NCI-H524 (cell line): Measurements from ENCODE around the gene PRKX.
A peak's percentile ranks its signal among the peaks of the same experiment; 100 is the strongest.
"Not testable (repeated sequence)": the region's sequence is repeated elsewhere in the genome, so short reads cannot be mapped to it uniquely, and the experiment has no call there.

ENCODE experiments used
- DNase-seq, 2 experiments: peaks; one replicate each; lab custom pipeline; 2025; lab: John Stamatoyannopoulos, UW

Gene PRKX

GRCh38 chrX:3713225-3713936 is at the start of gene PRKX:
Gene PRKX, minus strand, starts transcription at chrX:3713649. Its CDS starts 396 bp downstream, at chrX:3713253.
- peak in 1 of 2 experiments; percentile 59 for DNase-seq

GRCh38 chrX:3763111-3763510 is 49.7 kb upstream of the PRKX start:
- no peak for DNase-seq

GRCh38 chrX:3757510-3758025 is 44.1 kb upstream of the PRKX start:
- no peak for DNase-seq

GRCh38 chrX:3748052-3748559 is 34.7 kb upstream of the PRKX start:
- DNase-seq = no peak

GRCh38 chrX:3743801-3744439 is 30.5 kb upstream of the PRKX start:
- no peak for DNase-seq

- DNase-seq = not testable (repeated sequence)
Observed at GRCh38 chrX:3740946-3741345, 27.5 kb upstream of the PRKX start.

GRCh38 chrX:3738509-3738908 is 25.1 kb upstream of the PRKX start:
- DNase-seq = no peak

- DNase-seq = not testable (repeated sequence)
Observed at GRCh38 chrX:3736536-3736935, 23.1 kb upstream of the PRKX start.

- not testable (repeated sequence) for DNase-seq
Observed at GRCh38 chrX:3735891-3736290, 22.4 kb upstream of the PRKX start.

- not testable (repeated sequence) for DNase-seq
Observed at GRCh38 chrX:3734456-3734855, 21.0 kb upstream of the PRKX start.

- DNase-seq = no peak
Observed at GRCh38 chrX:3733043-3733430, 19.6 kb upstream of the PRKX start.

- DNase-seq = not testable (repeated sequence)
Observed at GRCh38 chrX:3732326-3733042, 19.0 kb upstream of the PRKX start.

GRCh38 chrX:3728454-3728853 is 15.0 kb upstream of the PRKX start:
- no peak for DNase-seq

GRCh38 chrX:3723460-3723859 is 10.0 kb upstream of the PRKX start:
- DNase-seq = not testable (repeated sequence)

- DNase-seq = no peak
Observed at GRCh38 chrX:3717742-3718420, 4.4 kb upstream of the PRKX start.

- no peak for DNase-seq
Observed at GRCh38 chrX:3715921-3716320, 2.5 kb upstream of the PRKX start.

- DNase-seq = not testable (repeated sequence)
Observed at GRCh38 chrX:3714706-3715479, 1.4 kb upstream of the PRKX start.

GRCh38 chrX:3713937-3714434 is 537 bp upstream of the PRKX start:
- no peak for DNase-seq

GRCh38 chrX:3712870-3713224 is 602 bp downstream of the PRKX start:
- DNase-seq = no peak

GRCh38 chrX:3712051-3712869 is 1.2 kb downstream of the PRKX start:
- DNase-seq = peak in 1 of 2 experiments; percentile 32
